NCI-H146 (cell line): ENCODE results near the gene GNAL.
"Not testable (repeated sequence)": the region's sequence is repeated elsewhere in the genome, so short reads cannot be mapped to it uniquely, and the experiment has no call there.

Source experiments
- DNase-seq: peaks from one replicate; lab custom pipeline; 2025; lab: John Stamatoyannopoulos, UW

GNAL gene

DNA sequence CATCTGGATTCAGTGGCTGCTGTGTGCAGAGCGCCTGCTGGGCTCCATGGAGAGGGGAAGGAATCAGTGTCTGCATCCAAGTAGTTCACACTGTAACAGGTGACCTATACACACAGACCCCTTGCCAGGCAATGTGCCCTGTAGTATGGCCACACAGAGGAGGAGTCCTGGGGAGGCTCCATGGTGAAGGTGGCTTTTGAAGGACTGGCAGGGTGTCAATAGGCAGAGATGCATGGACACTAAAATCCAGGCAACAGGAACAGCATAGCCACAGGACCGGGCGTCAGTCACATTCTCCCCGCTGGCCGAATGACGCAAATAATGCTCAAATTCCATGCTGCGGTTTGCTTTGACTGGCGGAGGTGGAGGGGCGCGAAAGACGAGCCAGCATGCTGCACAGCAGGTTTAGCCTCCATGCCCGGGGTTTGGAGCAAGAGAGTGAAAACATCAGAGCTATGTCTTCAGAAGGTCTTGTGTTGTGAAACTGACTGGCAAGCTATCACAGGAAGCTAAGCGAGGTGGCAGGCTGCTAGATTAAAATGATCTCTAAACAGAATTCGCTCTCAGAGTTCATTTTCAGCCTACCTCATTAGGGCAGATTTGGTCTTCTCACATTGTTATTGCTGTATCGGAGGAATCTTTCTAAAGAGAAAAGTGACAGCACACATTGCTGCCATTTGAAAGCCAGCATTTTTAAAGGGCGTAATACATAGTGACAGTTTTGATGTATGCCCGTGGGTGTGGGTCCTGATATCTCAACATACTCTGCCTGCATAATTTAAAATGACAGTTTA, 161.0 kb downstream of the GNAL start:
- DNase-seq, result peak; percentile 88

DNA sequence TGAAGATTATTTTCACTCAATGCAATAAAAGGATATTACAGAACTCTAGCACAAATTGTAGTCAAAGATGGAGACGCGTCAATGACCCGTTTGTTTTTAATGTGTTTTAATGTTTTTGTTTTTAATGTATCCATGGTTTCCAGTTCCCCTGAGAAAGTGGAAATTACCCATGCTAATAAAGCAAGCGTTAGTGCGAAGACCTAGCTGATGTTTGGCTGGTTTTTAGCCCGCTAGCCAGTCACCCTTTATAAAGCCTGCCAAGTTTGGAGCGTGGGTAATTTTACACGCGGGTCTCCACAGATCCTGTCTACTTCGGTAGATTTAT, 161.7 kb downstream of the GNAL start:
- no peak for DNase-seq

DNA sequence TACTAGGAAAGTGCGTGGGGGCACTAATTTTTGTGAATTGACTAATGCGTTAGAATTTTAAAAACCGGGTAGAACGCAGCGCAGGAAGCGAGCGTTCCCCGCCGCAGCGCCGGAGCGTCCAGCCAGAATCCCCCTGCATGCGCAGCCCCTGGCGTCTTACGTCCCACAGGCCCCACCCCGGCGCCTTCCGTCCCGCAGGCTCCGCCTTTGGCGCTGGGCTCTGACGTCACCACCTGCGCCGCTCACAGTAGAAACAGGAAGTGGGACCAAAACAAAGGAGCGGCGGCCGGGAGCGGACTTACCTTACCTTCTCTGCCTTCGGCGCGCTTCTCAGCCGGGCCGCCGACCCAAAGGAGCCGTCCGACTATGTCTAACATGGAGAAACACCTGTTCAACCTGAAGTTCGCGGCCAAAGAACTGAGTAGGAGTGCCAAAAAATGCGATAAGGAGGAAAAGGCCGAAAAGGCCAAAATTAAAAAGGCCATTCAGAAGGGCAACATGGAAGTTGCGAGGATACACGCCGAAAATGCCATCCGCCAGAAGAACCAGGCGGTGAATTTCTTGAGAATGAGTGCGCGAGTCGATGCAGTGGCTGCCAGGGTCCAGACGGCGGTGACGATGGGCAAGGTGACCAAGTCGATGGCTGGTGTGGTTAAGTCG, 162.2 kb downstream of the GNAL start, which contains the start of gene CHMP1B:
CHMP1B (plus strand) TSS at position 268 of the 660 bp plus-strand sequence; CDS start at position 367, 99 bp downstream.
- peak; percentile 99 for DNase-seq

DNA sequence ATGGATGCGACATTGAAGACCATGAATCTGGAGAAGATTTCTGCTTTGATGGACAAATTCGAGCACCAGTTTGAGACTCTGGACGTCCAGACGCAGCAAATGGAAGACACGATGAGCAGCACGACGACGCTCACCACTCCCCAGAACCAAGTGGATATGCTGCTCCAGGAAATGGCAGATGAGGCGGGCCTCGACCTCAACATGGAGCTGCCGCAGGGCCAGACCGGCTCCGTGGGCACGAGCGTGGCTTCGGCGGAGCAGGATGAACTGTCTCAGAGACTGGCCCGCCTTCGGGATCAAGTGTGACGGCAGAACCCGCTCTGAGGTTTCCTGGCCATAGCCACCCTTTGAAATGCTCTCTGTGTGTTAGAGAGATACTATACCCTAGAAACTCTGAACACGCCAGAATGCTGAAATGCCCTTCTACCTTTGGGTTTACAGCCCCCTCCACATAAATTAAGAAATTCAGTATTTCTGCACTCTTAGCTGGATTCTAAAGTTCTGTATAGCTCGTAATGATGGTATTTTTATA, 162.8 kb downstream of the GNAL start:
- peak; percentile 71 for DNase-seq

DNA sequence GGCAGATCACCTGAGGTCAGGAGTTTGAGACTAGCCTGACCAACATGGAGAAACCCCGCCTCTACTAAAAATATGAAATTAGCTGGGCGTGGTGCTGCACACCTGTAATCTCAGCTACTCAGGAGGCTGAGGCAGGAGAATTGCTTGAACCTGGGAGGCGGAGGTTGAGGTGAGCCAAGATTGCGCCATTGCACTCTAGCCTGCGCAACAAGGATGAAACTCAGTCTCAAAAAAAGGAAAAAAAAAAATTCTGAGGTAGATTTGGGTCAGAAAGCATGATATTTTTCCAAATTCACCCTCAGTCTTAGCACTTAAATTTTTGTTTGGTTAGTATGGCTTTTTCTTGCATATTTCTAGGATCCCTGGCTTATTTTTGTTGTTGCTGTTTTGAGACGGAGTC, 165.5 kb downstream of the GNAL start:
- not testable (repeated sequence) for DNase-seq

DNA sequence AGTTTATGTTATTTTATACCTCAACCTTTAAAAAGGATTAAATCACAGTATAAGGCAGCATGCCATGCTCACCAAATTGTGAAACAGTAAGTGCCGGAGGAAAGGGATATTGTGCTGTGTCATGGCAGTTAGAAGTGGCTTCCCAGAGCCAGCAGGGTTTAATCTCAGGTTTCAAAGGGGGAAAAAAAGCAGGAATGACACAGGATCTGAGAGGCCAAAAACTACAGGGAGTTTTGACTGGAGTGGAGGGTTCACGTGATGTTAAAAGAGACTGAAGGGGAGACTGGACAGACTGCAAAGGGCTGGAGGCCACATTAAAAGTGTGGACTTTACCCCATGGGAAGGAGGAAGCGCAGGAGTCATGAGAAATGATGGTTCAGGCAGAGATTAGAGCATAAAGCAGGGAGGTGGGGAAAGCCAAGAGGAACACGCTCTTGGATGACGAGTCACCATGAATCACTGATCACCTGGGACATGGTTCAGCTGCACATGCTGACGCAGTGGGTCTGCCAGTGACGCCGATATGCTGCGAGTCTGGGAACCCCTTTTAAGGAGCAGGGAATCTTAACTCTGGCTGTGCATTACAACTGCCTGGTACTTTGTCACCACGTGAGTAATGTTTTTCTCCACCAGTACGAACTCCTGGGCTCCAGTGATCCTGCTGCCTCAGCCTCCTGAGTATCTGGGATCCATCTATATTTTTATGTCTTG, 168.3 kb downstream of the GNAL start:
- DNase-seq, result no peak

DNA sequence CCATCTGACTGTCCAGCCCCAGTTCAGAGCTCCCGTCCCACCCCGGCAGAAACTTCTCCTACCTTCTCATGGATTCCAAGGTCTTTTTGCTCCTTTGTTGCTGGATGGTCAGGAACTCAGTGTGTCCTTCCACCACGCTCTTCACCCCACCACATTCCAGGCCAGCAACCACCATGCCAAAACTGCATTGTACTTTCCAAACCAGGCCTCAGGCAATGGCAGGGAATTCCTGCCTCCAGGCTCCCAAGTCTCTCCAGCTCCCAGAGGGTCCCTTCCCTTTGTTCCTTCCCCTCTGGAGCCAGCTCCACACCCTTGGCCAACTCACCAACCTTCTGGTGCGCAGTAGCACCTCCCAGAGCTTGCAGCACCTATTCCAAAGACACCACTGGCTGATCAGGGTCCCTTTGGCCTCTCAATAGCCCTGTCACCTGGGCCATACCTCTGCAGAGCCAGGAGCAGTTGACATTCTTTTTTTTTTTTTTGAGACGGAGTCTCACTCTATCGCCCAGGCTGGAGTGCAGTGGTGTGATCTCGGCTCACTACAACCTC, 170.3 kb downstream of the GNAL start:
- no peak for DNase-seq

DNA sequence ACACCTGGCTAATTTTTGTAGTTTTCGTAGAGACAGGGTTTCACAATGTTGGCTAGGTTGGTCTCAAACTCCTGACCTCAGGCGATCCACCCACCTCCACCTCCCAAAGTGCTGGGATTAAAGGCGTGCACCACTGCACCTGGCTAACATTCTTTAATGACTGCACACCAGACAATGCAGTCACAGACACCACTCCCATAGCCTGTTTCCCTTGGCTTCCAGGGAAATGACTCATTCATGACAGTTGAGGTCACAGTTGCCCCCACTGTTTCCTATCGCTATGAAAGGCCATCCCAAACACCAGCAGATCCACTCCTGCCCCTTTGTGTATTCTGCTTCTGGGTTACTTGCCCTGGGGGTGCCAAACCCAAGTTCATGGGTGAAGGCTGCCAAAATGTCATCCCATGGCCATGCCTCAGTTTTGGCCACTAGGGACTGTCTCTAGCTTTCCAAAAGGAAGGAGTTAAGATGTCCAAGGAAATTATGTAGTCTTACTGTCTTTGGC, 170.9 kb downstream of the GNAL start:
- DNase-seq, result peak; percentile 13

DNA sequence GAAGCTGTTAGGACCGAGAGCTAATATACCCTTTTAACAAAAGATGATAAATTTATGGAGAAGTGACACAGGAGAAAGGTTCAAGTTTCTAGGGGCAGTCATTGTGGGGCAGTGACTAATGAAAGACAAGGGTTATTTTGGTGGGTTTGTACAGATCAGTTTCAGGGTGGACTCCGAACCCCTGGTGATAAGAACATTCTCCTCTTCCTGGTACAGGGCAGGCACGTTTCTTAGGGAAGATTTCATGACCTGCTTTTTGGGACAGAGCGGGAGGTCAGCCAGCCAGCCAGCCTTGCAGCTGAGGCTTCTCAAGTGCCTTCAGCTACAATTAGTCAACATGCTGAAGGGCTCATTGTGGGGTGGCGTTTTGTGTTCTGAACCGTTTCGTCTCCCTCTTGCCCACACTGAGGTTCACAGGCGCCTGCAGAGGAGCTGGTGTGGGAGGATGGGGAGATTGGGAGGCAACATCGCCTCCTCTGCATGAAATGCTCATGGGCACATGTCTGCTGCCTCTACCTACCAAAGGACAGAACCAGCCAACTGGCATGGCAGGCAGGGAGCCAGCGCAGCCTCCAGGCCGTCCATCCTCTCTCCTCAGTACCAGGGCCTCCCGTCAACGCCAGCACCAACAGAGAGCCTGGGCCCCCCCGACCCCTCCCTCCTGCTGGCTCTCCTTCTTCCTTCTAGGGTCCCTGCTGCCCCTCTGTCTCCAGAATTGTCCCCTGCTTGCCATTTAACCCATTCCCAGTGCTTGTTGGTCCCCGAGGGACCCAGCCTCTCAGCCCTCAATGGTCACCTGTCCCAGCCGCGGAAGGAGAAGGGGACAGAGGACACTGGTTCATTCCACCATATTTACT, 171.8 kb downstream of the GNAL start:
- DNase-seq, result no peak

DNA sequence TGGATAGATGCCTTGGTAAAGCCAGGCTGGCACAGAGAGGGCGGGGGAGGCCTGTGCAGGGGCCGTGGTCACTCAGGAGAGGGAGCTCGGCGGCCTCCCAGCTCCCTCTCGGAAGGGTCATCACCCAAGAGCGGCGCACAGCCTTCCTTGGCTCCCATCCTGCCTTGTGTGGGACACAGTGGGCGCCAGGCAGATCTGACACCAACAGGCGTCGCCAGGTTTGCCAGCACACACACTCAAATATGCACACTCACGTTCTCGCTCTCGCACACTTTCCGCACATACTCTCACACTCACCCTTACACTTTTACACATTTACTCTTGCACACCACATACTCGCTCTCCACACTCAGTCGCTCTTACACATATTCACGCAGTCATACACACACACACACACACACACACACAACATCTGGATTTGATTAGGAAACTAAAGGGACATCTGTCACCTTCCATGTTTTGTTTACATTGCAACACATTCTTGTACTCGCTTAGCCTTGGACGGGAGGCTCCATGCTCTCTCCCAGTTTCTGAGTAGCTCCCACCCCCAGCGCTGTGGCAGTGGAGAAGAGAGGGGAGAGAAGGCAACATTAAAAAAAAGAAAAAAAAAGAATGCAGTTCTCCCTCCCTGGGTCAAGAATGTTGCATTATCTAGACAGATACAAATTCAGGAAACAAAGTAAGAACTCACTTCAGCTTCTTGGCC, 172.7 kb downstream of the GNAL start:
- no peak for DNase-seq

DNA sequence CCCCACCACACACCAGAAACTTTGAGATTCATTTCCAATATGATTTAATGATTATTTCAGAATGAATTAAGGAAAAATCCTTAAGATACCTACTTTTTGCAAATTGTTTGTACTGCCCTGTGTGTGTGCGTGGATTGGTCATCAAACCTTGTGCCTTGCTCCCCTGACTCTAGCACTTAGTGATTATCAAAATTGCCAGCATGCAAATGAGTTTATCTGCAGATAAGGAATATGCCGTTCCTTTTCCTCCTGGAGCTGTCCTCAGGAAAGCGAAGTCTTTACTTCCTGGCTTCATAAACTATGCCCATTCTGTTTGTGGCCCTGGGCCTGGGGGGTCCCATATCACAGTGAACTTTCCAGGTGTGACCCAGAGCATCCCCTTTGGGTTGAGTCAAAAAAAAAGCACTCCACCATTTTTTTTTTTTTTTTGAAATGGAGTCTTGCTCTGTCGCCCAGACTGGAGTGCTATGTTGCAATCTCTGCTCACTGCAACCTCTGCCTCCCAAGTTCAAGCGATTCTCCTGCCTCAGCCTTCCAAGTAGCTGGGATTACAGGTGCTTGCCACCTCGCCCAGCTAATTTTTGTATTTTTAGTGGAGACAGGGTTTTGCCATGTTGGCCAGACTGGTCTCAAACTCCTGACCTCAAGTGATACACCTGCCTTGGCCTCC, 173.5 kb downstream of the GNAL start:
- DNase-seq, result no peak

DNA sequence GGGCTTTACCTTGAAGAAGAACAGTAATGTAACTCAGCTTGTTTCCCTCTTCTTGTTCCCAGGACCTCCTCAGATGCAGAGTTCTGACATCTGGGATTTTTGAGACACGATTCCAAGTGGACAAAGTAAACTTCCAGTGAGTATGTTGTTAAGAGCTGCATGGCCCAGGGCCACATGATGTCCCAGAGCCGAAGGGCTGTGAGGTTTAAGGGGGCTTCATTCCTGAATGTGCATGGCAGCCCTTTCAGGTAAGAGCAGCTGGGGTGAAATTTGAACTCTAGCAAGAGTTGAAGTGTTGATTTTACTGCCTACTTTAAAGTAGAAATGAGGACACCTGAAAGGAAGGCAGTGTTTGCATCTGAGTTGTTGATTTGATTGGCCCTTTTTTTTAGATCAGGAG, 175.4 kb downstream of the GNAL start:
- DNase-seq, result no peak

DNA sequence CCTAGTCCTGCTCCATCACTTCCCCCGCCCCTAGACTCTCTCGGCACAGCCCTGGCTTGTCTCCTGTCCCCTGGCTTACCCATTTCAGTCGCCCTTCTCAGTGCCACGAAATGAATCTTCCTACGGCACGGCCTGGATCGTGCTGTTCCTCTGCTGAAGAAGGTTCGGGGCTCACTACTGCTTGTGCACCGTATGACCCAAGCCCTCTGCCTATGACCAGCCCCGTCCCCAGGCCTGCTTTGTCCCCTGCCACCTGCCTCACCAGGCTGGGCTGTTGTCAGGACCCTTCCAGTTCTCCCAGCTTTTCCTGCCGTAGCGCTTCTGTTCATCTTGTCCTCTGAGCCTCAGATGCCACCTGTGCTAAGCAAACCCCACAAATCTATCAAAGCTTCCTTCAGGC, 176.0 kb downstream of the GNAL start:
- DNase-seq, result no peak

DNA sequence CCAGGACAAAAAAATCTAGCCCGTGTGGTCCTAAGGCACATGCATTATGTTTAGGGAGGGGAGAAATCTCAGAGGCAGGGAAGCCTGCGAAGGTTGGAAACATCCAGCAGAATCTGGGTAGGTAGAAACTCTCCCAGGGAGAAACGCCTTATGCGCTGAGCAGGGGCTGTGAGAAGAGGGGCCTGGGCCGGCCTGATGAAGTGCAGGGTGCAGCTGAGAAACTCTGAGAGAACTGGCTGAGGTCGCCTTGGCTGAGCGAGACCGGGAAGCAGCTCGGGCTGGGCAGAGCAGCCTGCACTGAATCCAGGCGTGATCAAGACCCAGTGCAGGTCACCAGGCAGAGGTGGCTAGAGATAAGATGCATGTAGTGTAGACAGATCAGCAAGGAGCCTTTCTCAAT, 177.3 kb downstream of the GNAL start:
- DNase-seq, result no peak

DNA sequence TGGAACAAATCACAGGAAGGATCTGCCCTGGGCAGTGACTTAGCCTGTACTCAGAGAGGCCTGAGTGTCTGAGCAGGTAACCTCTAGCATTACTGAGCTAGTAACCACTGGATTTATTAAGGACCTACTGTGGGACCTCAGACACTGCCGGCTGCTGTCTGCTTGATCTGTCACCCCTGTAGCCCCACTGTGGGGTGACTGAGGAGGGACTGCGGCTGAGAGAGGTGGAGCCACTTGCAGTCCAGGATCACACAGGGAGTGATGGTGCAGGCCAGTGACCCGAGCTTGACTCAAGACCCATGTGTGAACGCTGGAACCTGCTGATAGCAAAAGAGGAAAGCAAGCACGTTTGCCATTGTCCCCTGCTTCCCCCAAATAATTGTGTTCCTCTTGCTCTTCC, 177.7 kb downstream of the GNAL start:
- DNase-seq, result no peak

DNA sequence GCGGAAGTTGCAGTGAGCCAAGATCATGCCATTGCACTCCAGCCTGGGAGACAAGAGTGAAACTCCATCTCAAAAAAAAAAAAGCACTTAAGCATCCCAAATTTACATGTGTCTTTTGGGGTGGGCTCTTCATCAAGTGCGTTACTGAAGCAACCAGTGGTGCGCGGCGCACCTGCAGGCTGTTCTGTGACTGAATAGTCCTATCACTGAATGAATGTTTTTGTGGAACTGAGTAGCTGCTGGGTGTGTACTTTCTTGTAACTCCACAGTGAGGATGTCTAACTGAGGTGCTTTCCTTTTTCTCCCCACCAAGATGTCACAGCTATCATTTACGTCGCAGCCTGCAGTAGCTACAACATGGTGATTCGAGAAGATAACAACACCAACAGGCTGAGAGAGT, 179.2 kb downstream of the GNAL start:
- no peak for DNase-seq

DNA sequence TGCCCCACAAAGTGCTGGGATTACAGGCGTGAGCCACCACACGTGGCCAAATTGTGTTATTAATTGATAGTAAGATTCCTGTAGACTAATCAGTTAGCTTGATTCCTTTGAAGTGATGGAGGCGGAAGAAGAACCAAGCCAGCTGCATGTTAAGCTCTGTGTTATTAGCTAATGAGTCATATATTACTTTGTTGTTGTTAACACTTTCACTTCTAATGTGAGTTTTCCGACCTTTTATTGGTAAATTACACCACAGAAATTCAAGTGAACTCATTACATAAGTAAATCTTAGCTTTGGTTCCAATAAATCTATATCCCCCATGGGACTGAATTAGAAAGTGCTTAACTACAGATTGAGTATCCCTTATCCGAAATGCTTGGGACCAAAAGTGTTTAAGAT, 182.4 kb downstream of the GNAL start:
- no peak for DNase-seq

DNA sequence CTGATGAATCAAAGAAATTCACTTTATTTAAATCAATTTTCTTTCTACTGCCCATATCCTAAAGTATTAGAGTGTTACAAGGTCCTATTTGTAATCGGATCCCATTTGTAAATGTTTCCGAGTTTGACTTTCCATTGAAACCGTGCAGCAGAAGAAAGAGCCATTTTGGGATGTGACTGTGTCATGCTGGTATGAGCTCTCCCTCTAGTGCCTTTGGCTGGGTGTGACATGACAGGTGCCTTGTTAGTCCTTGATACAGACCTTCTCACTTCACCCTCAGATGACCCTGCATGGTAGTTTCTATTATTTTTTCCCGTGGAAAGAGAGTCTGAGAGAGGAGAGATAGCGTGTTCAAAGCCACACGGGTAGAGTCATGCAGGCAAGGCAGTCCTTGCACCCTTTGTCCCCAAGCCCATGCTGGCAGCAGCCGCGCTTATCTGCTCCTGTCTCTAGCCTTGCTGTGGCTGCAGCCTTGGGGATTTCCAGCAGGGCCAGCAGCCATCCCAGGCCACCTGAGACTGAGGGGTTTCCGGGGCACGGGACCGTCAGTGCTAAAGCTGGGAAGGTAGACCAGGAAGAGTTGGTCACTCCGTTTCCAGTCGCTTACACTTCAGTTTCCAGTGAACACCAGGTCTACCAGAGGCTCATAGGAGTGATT, 183.5 kb downstream of the GNAL start:
- DNase-seq, result peak; percentile 76

DNA sequence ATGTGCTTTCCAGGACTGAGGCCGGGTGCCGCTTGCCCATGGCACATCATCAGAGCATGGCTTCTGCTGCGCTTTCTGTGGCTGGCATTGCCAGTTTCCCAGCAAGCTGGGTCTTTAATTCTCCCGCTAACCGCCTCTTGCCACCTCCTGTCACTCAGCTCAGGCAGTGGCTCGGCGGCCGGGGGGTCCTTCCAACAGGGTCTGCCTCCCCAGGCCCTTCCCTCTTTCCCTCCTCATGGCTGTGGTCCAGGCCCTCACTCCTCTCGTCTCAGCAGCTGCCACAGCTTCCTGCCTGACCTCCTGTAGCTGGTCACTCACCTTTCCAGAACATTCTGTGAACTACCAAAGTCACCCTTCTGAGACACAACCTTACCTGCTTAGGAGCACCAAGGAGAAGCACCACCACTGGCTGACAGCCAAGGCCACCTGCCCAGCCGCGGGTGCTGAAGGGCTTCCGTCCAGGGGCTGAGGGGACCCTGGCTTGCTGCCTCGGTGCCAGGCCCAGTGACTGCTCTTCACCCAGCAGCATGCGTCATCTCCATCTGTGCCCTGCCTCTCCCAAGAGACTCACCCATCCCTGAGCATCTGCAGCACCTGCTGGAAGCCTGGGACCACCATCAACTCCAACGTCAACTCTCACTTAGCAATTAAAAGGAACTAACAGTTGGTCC, 184.7 kb downstream of the GNAL start:
- DNase-seq, result no peak
